Stimulated activated CD4-positive, alpha-beta T cell treated with anti-CD3 and anti-CD28 coated beads, Interleukin-2, amount 100 ng/mL, for 24 hours (primary cell): ENCODE results near the gene HYCC2.
"Not testable (repeated sequence)": the region's sequence is repeated elsewhere in the genome, so short reads cannot be mapped to it uniquely, and the experiment has no call there.

Experiments
- DNase-seq, 2 donors: peaks; one replicate each; pipeline ENCODE4 v3.0.0-alpha.2; 2020

The HYCC2 gene

GRCh38 chr2:201070948-201071478 lies 458 bp downstream of the HYCC2 start:
- DNase-seq: no peak

GRCh38 chr2:201064797-201065329 lies 6.6 kb downstream of the HYCC2 start:
- no peak for DNase-seq

- DNase-seq: peak; percentile 27 to 60
Measured at GRCh38 chr2:201063516-201063915, 8.0 kb downstream of the HYCC2 start.

GRCh38 chr2:201059961-201060755 lies 11.3 kb downstream of the HYCC2 start:
- DNase-seq: no peak

- DNase-seq: no peak
Measured at GRCh38 chr2:201058914-201059313, 12.6 kb downstream of the HYCC2 start.

- DNase-seq: no peak
Measured at GRCh38 chr2:201057715-201058248, 13.7 kb downstream of the HYCC2 start.

GRCh38 chr2:201057087-201057521 lies 14.4 kb downstream of the HYCC2 start:
- no peak for DNase-seq

- DNase-seq: no peak
Measured at GRCh38 chr2:201049455-201049854, 22.0 kb downstream of the HYCC2 start.

- no peak for DNase-seq
Measured at GRCh38 chr2:201046881-201047280, 24.6 kb downstream of the HYCC2 start.

GRCh38 chr2:201043050-201043449 lies 28.4 kb downstream of the HYCC2 start:
- DNase-seq: not testable (repeated sequence)

GRCh38 chr2:201042451-201042850 lies 29.0 kb downstream of the HYCC2 start:
- DNase-seq: not testable (repeated sequence)

- no peak for DNase-seq
Measured at GRCh38 chr2:201040867-201041628, 30.4 kb downstream of the HYCC2 start.

GRCh38 chr2:201038855-201039254 lies 32.6 kb downstream of the HYCC2 start:
- DNase-seq: no peak

GRCh38 chr2:201038361-201038760 lies 33.1 kb downstream of the HYCC2 start:
- not testable (repeated sequence) for DNase-seq

- DNase-seq: not testable (repeated sequence)
Measured at GRCh38 chr2:201034355-201034754, 37.1 kb downstream of the HYCC2 start.

- DNase-seq: no peak
Measured at GRCh38 chr2:201024518-201024917, 47.0 kb downstream of the HYCC2 start.

- no peak for DNase-seq
Measured at GRCh38 chr2:201021914-201022313, 49.6 kb downstream of the HYCC2 start.
